H9 (cell line): ENCODE measurements around the gene CDCA7L. TPM values are rescaled to one million over a fixed set of nuclear protein-coding genes. Genes with fewer than 3 reads are reported as not detected.

Experiments used
- DNase-seq: peaks from one replicate; pipeline ENCODE4 v3.0.0-alpha.2; 2017
- H2AFZ ChIP-seq: one replicate; pipeline ENCODE4 v1.6.1; 2013; ENCODE audit warnings: mild to moderate bottlenecking, low read length, control low read depth, moderate library complexity
- H2AK5ac ChIP-seq: 2 replicates; pipeline ENCODE4 v1.6.1; 2013; ENCODE audit warnings: low read length, control low read depth, mixed read lengths; ENCODE audit not compliant: insufficient read length
- H2BK120ac ChIP-seq: one replicate; pipeline ENCODE4 v1.6.1; 2013; ENCODE audit warnings: low read depth, mild to moderate bottlenecking, low read length, control low read depth, inconsistent platforms; ENCODE audit not compliant: poor library complexity, severe bottlenecking
- H2BK12ac ChIP-seq: 2 replicates; pipeline ENCODE4 v1.6.1; 2013; ENCODE audit warnings: low read length, control low read depth, mixed read lengths, low read depth; ENCODE audit not compliant: insufficient read length
- H2BK15ac ChIP-seq: 2 replicates; pipeline ENCODE4 v1.6.1; 2013; ENCODE audit warnings: low read depth, low read length, control low read depth
- H2BK20ac ChIP-seq: one replicate; pipeline ENCODE4 v1.6.1; 2013; ENCODE audit warnings: low read depth, mild to moderate bottlenecking, low read length, control low read depth, inconsistent platforms; ENCODE audit not compliant: poor library complexity, severe bottlenecking
- H2BK5ac ChIP-seq: 2 replicates; pipeline ENCODE4 v1.6.1; 2013; ENCODE audit warnings: low read length, control low read depth, mixed read lengths; ENCODE audit not compliant: insufficient read length
- H3K14ac ChIP-seq: 2 replicates; pipeline ENCODE4 v1.6.1; 2013; ENCODE audit warnings: low read length, control low read depth; ENCODE audit not compliant: insufficient read depth
- H3K18ac ChIP-seq: 2 replicates; pipeline ENCODE4 v1.6.1; 2013; ENCODE audit warnings: low read depth, mild to moderate bottlenecking, mixed read lengths, low read length, control low read depth; ENCODE audit not compliant: insufficient read length
- H3K23ac ChIP-seq: 2 replicates; pipeline ENCODE4 v1.6.1; 2013; ENCODE audit warnings: low read length, control low read depth, mixed read lengths, low read depth; ENCODE audit not compliant: insufficient read length
- H3K23me2 ChIP-seq: 2 replicates; pipeline ENCODE4 v1.6.1; 2013; ENCODE audit warnings: low read depth, mild to moderate bottlenecking, mixed read lengths, low read length, control low read depth; ENCODE audit not compliant: insufficient read length, poor library complexity, severe bottlenecking
- H3K27ac ChIP-seq: 2 replicates; pipeline ENCODE4 v1.5.1; 2013; ENCODE audit warnings: low read length, control low read depth, mixed read lengths, low read depth; ENCODE audit not compliant: insufficient read length
- H3K27me3 ChIP-seq: 2 replicates; pipeline ENCODE4 v1.6.1; 2013; ENCODE audit warnings: low read length, control low read depth, inconsistent platforms; ENCODE audit not compliant: insufficient read depth
- H3K4ac ChIP-seq: 2 replicates; pipeline ENCODE4 v1.6.1; 2013; ENCODE audit warnings: low read depth, mild to moderate bottlenecking, control low read depth, inconsistent platforms, low read length, moderate library complexity
- H3K4me1 ChIP-seq: 2 replicates; pipeline ENCODE4 v1.6.1; 2013; ENCODE audit warnings: low read length, control low read depth, inconsistent platforms; ENCODE audit not compliant: insufficient read depth
- H3K4me2 ChIP-seq: 2 replicates; pipeline ENCODE4 v1.6.1; 2013; ENCODE audit warnings: low read length, control low read depth, mixed read lengths; ENCODE audit not compliant: insufficient read length, insufficient read depth
- H3K56ac ChIP-seq: 2 replicates; pipeline ENCODE4 v1.6.1; 2013; ENCODE audit warnings: low read depth, mild to moderate bottlenecking, mixed read lengths, low read length, control low read depth; ENCODE audit not compliant: insufficient read length
- H3K79me1 ChIP-seq: 2 replicates; pipeline ENCODE4 v1.6.1; 2013; ENCODE audit warnings: low read depth, mild to moderate bottlenecking, moderate library complexity, low read length, control low read depth, inconsistent platforms; ENCODE audit not compliant: insufficient read depth, poor library complexity, severe bottlenecking
- H3K79me2 ChIP-seq: 2 replicates; pipeline ENCODE4 v1.6.1; 2013; ENCODE audit warnings: low read length, control low read depth, inconsistent platforms; ENCODE audit not compliant: insufficient read depth
- H3K9ac ChIP-seq: 2 replicates; pipeline ENCODE4 v1.6.1; 2013; ENCODE audit warnings: low read length, control low read depth, mixed read lengths; ENCODE audit not compliant: insufficient read length; ENCODE audit errors: extremely low read depth
- H3K9me3 ChIP-seq: one replicate; pipeline ENCODE4 v1.6.1; 2013; ENCODE audit warnings: low read depth, low read length, inconsistent platforms; ENCODE audit not compliant: control insufficient read depth
- H3T11ph ChIP-seq: one replicate; pipeline ENCODE4 v1.6.1; 2013; ENCODE audit warnings: mild to moderate bottlenecking, low read length, control low read depth, inconsistent platforms
- H4K20me1 ChIP-seq: one replicate; pipeline ENCODE4 v1.6.1; 2013; ENCODE audit not compliant: control insufficient read depth, insufficient read length, insufficient read depth
- H4K5ac ChIP-seq: 2 replicates; pipeline ENCODE4 v1.6.1; 2013; ENCODE audit warnings: low read depth, mild to moderate bottlenecking, mixed read lengths, low read length, control low read depth; ENCODE audit not compliant: insufficient read length
- H4K8ac ChIP-seq: replicated peaks from 2 replicates; pipeline ENCODE4 v1.6.1; 2013; ENCODE audit warnings: low read length, control low read depth, mixed read lengths, low read depth; ENCODE audit not compliant: insufficient read length
- H4K91ac ChIP-seq: 2 replicates; pipeline ENCODE4 v1.6.1; 2013; ENCODE audit warnings: low read depth, mild to moderate bottlenecking, moderate library complexity, mixed read lengths, low read length, control low read depth; ENCODE audit not compliant: insufficient read length
- H3K27ac Mint-ChIP-seq, 3 experiments: 2 replicates in 2 of 3; 3 replicates in 1 of 3; pipeline ENCODE4 v1.8.0; 2020 to 2021; ENCODE audit warnings: mixed read lengths in 3 of 3, mild to moderate bottlenecking in 1 of 3, moderate library complexity in 1 of 3
- H3K27me3 Mint-ChIP-seq: 2 replicates; pipeline ENCODE4 v1.8.0; 2021; ENCODE audit warnings: low read depth, mild to moderate bottlenecking, moderate library complexity, mixed read lengths
- H3K36me3 Mint-ChIP-seq, 3 experiments: 2 replicates in 2 of 3; 3 replicates in 1 of 3; pipeline ENCODE4 v1.8.0; 2020 to 2021; ENCODE audit warnings: low read depth in 3 of 3, mixed read lengths in 3 of 3; ENCODE audit not compliant: insufficient read depth in 1 of 3
- H3K4me1 Mint-ChIP-seq, 2 experiments: 2 replicates each; pipeline ENCODE4 v1.8.0; 2020; ENCODE audit warnings: mixed read lengths in 2 of 2
- H3K4me3 Mint-ChIP-seq, 2 experiments: 2 replicates in 1 of 2; 3 replicates in 1 of 2; pipeline ENCODE4 v1.8.0; 2020 to 2021; ENCODE audit warnings: mild to moderate bottlenecking in 2 of 2, mixed read lengths in 2 of 2, moderate library complexity in 1 of 2
- H3K9me3 Mint-ChIP-seq, 2 experiments: 2 replicates in 1 of 2; 3 replicates in 1 of 2; pipeline ENCODE4 v1.8.0; 2020; ENCODE audit warnings: mild to moderate bottlenecking in 2 of 2, mixed read lengths in 2 of 2, moderate library complexity in 1 of 2
- WGBS: extraction: QIAGEN DNeasy Blood & Tissue Kit; methylation state at CpG from one replicate; pipeline ENCODE4 v1.1.7; 2013; ENCODE audit warnings: missing lambda C conversion rate, low lambda C conversion rate, mixed read lengths; ENCODE audit not compliant: insufficient read length; ENCODE audit errors: extremely low coverage; 5-methylcytosine and 5-hydroxymethylcytosine counted together
- total RNA-seq: library from RNA; stranded (reverse); gene quantifications from 2 replicates; pipeline ENCODE4 v1.2.1, GENCODE V29; 2021
- TF ChIP-seq, protein P1 (sequence below): fragments of 200-600 bp; sonication (generic); conservative IDR thresholded peaks from 3 replicates; pipeline ENCODE4 v1.8.0; 2021; ENCODE audit warnings: antibody characterized with exemption, mild to moderate bottlenecking

Gene CDCA7L
- total RNA-seq, 1 experiment from 2014 or later: 104 TPM

DNA sequence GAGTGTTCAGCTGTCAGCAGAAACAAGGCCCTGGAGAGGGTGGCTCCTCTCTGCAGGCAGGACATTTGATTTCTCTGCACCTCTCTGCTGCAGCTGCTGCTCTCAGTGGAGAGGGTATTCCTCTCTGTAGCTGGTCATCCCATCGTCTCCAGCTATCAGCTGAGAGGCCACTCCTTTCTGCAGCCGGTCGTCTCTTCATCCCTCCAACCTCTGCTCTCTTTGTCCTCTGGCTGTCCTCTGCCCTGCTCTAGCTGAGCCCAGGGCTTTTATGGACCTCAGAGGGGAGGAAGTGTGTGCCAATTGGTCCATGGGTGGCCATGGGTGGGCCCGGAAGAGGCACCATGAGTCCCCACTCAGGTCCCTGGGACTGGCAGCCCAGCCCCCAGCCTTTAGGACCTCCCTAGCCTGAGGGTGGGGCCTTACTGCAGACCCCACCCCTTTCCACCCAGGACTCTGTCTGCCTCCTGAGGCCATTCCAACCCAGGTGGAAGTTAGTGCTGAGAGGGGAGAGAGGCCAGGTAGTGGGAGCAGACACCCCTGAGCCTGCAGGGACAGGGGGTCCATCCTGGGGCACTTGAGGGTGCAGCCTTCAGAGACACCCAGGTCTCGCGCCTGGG lies 26.2 kb upstream of the CDCA7L start:
- no peak overlapping the region for H3K9ac ChIP-seq
- H3K9me3 Mint-ChIP-seq: no peaks in the 10 kb centered on the region
- H4K8ac ChIP-seq: no peak overlapping the region
- H3K4me3 Mint-ChIP-seq: no peak overlapping the region
- no peaks in the 10 kb centered on the region for H3K79me1 ChIP-seq
- no peak overlapping the region for H4K91ac ChIP-seq
- H2BK120ac ChIP-seq: no peak overlapping the region
- no peak overlapping the region for H3K56ac ChIP-seq
- H4K5ac ChIP-seq: no peak overlapping the region
- no peak overlapping the region for H3K27ac ChIP-seq
- H3K23ac ChIP-seq: no peak overlapping the region
- H3K27ac Mint-ChIP-seq: no peak overlapping the region
- TF ChIP-seq, protein P1, sequence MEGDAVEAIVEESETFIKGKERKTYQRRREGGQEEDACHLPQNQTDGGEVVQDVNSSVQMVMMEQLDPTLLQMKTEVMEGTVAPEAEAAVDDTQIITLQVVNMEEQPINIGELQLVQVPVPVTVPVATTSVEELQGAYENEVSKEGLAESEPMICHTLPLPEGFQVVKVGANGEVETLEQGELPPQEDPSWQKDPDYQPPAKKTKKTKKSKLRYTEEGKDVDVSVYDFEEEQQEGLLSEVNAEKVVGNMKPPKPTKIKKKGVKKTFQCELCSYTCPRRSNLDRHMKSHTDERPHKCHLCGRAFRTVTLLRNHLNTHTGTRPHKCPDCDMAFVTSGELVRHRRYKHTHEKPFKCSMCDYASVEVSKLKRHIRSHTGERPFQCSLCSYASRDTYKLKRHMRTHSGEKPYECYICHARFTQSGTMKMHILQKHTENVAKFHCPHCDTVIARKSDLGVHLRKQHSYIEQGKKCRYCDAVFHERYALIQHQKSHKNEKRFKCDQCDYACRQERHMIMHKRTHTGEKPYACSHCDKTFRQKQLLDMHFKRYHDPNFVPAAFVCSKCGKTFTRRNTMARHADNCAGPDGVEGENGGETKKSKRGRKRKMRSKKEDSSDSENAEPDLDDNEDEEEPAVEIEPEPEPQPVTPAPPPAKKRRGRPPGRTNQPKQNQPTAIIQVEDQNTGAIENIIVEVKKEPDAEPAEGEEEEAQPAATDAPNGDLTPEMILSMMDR: no peak
- no peak overlapping the region for H2BK5ac ChIP-seq
- no peak overlapping the region for H3K4ac ChIP-seq
- peaks cover 2% of the 10 kb centered on the region; the same call in 1 of the 2 replicates for H3K27me3 Mint-ChIP-seq
- no peak overlapping the region for H2AK5ac ChIP-seq
- no peaks in the 10 kb centered on the region for H3K79me2 ChIP-seq
- no peaks in the 10 kb centered on the region for H3K9me3 ChIP-seq
- H3K23me2 ChIP-seq: no peaks in the 10 kb centered on the region
- H3T11ph ChIP-seq: no peak overlapping the region
- H3K4me1 ChIP-seq: no peaks in the 10 kb centered on the region
- 0 out of 2 replicates have a peak overlapping the region, but pooled peaks have one; percentile 6 for H3K14ac ChIP-seq
- DNase-seq: peak; percentile 85
- H2AFZ ChIP-seq: no peak overlapping the region
- H3K27me3 ChIP-seq: no peaks in the 10 kb centered on the region
- no peaks in the 10 kb centered on the region for H4K20me1 ChIP-seq
- no CpG with 5 or more reads among the region's 6 CpGs for WGBS
- peaks cover 7 to 8% of the 10 kb centered on the region in 2 experiments for H3K4me1 Mint-ChIP-seq
- H3K36me3 Mint-ChIP-seq: no peaks in the 10 kb centered on the region
- H2BK20ac ChIP-seq: no peak overlapping the region
- H2BK15ac ChIP-seq: no peak overlapping the region
- no peak overlapping the region for H3K18ac ChIP-seq
- H3K4me2 ChIP-seq: no peak overlapping the region
- no peak overlapping the region for H2BK12ac ChIP-seq
